GM21390 (cell line): ENCODE results near the gene CRYAA.
"Not testable (repeated sequence)": the region's sequence is repeated elsewhere in the genome, so short reads cannot be mapped to it uniquely, and the experiment has no call there.

Experiments used
- ATAC-seq: cut with Tn5 transposase; IDR thresholded peaks from one replicate; pipeline ENCODE4 v1.9.1; 2021; ENCODE audit not compliant: unreplicated experiment

CRYAA gene

GRCh38 chr21:43168708-43169107 is at the start of gene CRYAA:
Gene CRYAA (plus strand): TSS chr21:43169008. CDS start chr21:43169100, 92 bp downstream.
- not testable (repeated sequence) for ATAC-seq

- not testable (repeated sequence) for ATAC-seq
Measured at GRCh38 chr21:43130094-43130493, 38.7 kb upstream of the CRYAA start.

- ATAC-seq = not testable (repeated sequence)
Measured at GRCh38 chr21:43134520-43134919, 34.3 kb upstream of the CRYAA start.

GRCh38 chr21:43138944-43139343 is 29.9 kb upstream of the CRYAA start:
- not testable (repeated sequence) for ATAC-seq

GRCh38 chr21:43141407-43141806 is 27.4 kb upstream of the CRYAA start:
- not testable (repeated sequence) for ATAC-seq

- not testable (repeated sequence) for ATAC-seq
Measured at GRCh38 chr21:43146637-43147036, 22.2 kb upstream of the CRYAA start.

GRCh38 chr21:43147999-43148398 is 20.8 kb upstream of the CRYAA start:
- ATAC-seq = not testable (repeated sequence)

GRCh38 chr21:43149344-43149743 is 19.5 kb upstream of the CRYAA start:
- ATAC-seq = not testable (repeated sequence)

- ATAC-seq = not testable (repeated sequence)
Measured at GRCh38 chr21:43153601-43154000, 15.2 kb upstream of the CRYAA start.

GRCh38 chr21:43159279-43160175 is 9.3 kb upstream of the CRYAA start:
- ATAC-seq = not testable (repeated sequence)

- ATAC-seq = not testable (repeated sequence)
Measured at GRCh38 chr21:43161826-43162707, 6.7 kb upstream of the CRYAA start.

- not testable (repeated sequence) for ATAC-seq
Measured at GRCh38 chr21:43162708-43163205, 6.1 kb upstream of the CRYAA start.

- not testable (repeated sequence) for ATAC-seq
Measured at GRCh38 chr21:43164823-43165222, 4.0 kb upstream of the CRYAA start.

GRCh38 chr21:43165734-43166133 is 3.1 kb upstream of the CRYAA start:
- not testable (repeated sequence) for ATAC-seq

- not testable (repeated sequence) for ATAC-seq
Measured at GRCh38 chr21:43169230-43169886, 550 bp downstream of the CRYAA start.

GRCh38 chr21:43169891-43170290 is 1.1 kb downstream of the CRYAA start:
- ATAC-seq = not testable (repeated sequence)

GRCh38 chr21:43172812-43173211 is 4.0 kb downstream of the CRYAA start:
- not testable (repeated sequence) for ATAC-seq

GRCh38 chr21:43173438-43173837 is 4.6 kb downstream of the CRYAA start:
- ATAC-seq = not testable (repeated sequence)

GRCh38 chr21:43173930-43174329 is 5.1 kb downstream of the CRYAA start:
- ATAC-seq = not testable (repeated sequence)

- not testable (repeated sequence) for ATAC-seq
Measured at GRCh38 chr21:43174998-43175397, 6.2 kb downstream of the CRYAA start.

- ATAC-seq = not testable (repeated sequence)
Measured at GRCh38 chr21:43176621-43177020, 7.8 kb downstream of the CRYAA start.
